ENCODE data around the gene KCTD15.

GRCh38 chr19:33751436-33751770 lies 45.3 kb upstream of the KCTD15 start:
- TF ChIP-seq CTCF (optimal IDR thresholded peaks at IDR 0.05 in 1 of 3, IDR thresholded peaks at IDR 0.05 in 1 of 3, conservative IDR thresholded peaks at IDR 0.05 in 1 of 3; ENCODE audit: extremely low read depth in 1 of 3, insufficient read depth in 2 of 3, low read length in 3 of 3) (no peak), EZH2 (IDR thresholded peaks at IDR 0.05; ENCODE audit: low read length) (no peak)
